SK-N-MC (cell line): Measurements from ENCODE around the gene EEF1A1.
"Not testable (repeated sequence)": the region's sequence is repeated elsewhere in the genome, so short reads cannot be mapped to it uniquely, and the experiment has no call there.

Source experiments
- EZH2 ChIP-seq: fragments of 200-600 bp; sonication (generic); IDR thresholded peaks from one replicate; pipeline ENCODE4 v1.6.1; 2017; ENCODE audit warnings: antibody characterized with exemption
- POLR2AphosphoS5 ChIP-seq: IDR thresholded peaks from 2 replicates; pipeline ENCODE4 v1.6.1; 2012; ENCODE audit warnings: mild to moderate bottlenecking, low read depth, low read length, borderline replicate concordance

- not testable (repeated sequence) for TF ChIP-seq EZH2, POLR2AphosphoS5
Observed at GRCh38 chr6:73566486-73566871, 45.6 kb upstream of the EEF1A1 start.
